CD4-positive, alpha-beta T cell (primary cell): ENCODE results near the gene WDPCP. TPM values are rescaled to one million over a fixed set of nuclear protein-coding genes. Genes with fewer than 3 reads are reported as not detected.

Experiments used
- ATAC-seq: fragments of 200-7000 bp; cut with Tn5 transposase; one replicate; pipeline ENCODE4 v1.10.0; 2022; ENCODE audit warnings: mild to moderate bottlenecking; ENCODE audit not compliant: poor library complexity
- CTCF ChIA-PET: fragments of 350-600 bp; sonication (Branson Sonifier 250); formaldehyde crosslinking; loops from one replicate; lab custom pipeline; 2021; ENCODE audit warnings: antibody characterized with exemption, inconsistent platforms; lab: Charles Lee
- POLR2A ChIA-PET: fragments of 350-600 bp; sonication (Branson Sonifier 250); formaldehyde crosslinking; loops from one replicate; lab custom pipeline; 2021; ENCODE audit warnings: antibody characterized with exemption, inconsistent platforms; lab: Charles Lee
- DNase-seq, 14 experiments: peaks; one replicate each; pipeline ENCODE4 v3.0.0-alpha.2; 2013 to 2020; ENCODE audit warnings: mixed read lengths in 2 of 14
- H3K27ac ChIP-seq, 2 donors: one replicate each; pipeline versions ENCODE4 v1.5.1 to v1.7.0; 2013; ENCODE audit warnings: low read length in 2 of 2, low read depth in 1 of 2, mild to moderate bottlenecking in 1 of 2
- H3K27me3 ChIP-seq, 2 experiments: 1 replicate in 1 of 2; 2 replicates in 1 of 2; pipeline versions ENCODE4 v1.6.1 to v1.7.0; 2013; ENCODE audit warnings: low read length in 2 of 2, control low read depth in 1 of 2, mild to moderate bottlenecking in 1 of 2, moderate library complexity in 1 of 2; ENCODE audit not compliant: insufficient read depth in 2 of 2, control insufficient read depth in 1 of 2
- H3K36me3 ChIP-seq: one replicate; pipeline ENCODE4 v1.6.1; 2013; ENCODE audit warnings: low read length, control low read depth; ENCODE audit not compliant: insufficient read depth
- H3K4me1 ChIP-seq: one replicate; pipeline ENCODE4 v1.6.1; 2013; ENCODE audit warnings: low read length, control low read depth; ENCODE audit not compliant: insufficient read depth
- H3K4me3 ChIP-seq: one replicate; pipeline ENCODE4 v1.5.1; 2013; ENCODE audit warnings: mild to moderate bottlenecking, low read length, moderate library complexity
- H3K9me3 ChIP-seq, 2 experiments: 1 replicate in 1 of 2; 2 replicates in 1 of 2; pipeline versions ENCODE4 v1.6.1 to v1.7.0; 2013; ENCODE audit warnings: low read length in 2 of 2, mild to moderate bottlenecking in 2 of 2, control low read depth in 1 of 2, moderate library complexity in 1 of 2; ENCODE audit not compliant: control insufficient read depth in 1 of 2, insufficient read depth in 1 of 2
- H3K27ac Mint-ChIP-seq: one replicate; pipeline ENCODE4 v1.8.0; 2020; ENCODE audit warnings: mixed read lengths
- H3K27me3 Mint-ChIP-seq: one replicate; pipeline ENCODE4 v1.8.0; 2021; ENCODE audit warnings: mixed read lengths
- H3K36me3 Mint-ChIP-seq: one replicate; pipeline ENCODE4 v1.8.0; 2021; ENCODE audit warnings: low read depth, mixed read lengths
- H3K4me1 Mint-ChIP-seq: one replicate; pipeline ENCODE4 v1.8.0; 2021; ENCODE audit warnings: low read depth, mixed read lengths
- H3K4me3 Mint-ChIP-seq: one replicate; pipeline ENCODE4 v1.8.0; 2020; ENCODE audit warnings: mild to moderate bottlenecking, mixed read lengths
- H3K9me3 Mint-ChIP-seq: one replicate; pipeline ENCODE4 v1.8.0; 2020; ENCODE audit warnings: mixed read lengths
- intact Hi-C, 2 experiments: fragments of 100-400 bp; cut with DNase I in 1 of 2; cut with micrococcal nuclease in 1 of 2; formaldehyde crosslinking; loops; one replicate each; pipeline versions ENCODE4 v1.15.1 to v1.9.0; 2023 to 2025; cut with DNase I, micrococcal nuclease
- total RNA-seq, 174 experiments: library from RNA in 2 of 174; stranded (reverse) in 2 of 174; gene quantifications; one replicate each; pipeline ENCODE4 v1.2.3 and lab custom pipeline; 2021 to 2026
- TF ChIP-seq, protein P1 (sequence below): fragments of 200-600 bp; IDR thresholded peaks from one replicate; pipeline ENCODE4 v1.8.0; 2022; ENCODE audit warnings: antibody characterized with exemption, mild to moderate bottlenecking

WDPCP gene
- total RNA-seq, 2 experiments from 2014 or later = 8.7 to 9.9 TPM

DNA sequence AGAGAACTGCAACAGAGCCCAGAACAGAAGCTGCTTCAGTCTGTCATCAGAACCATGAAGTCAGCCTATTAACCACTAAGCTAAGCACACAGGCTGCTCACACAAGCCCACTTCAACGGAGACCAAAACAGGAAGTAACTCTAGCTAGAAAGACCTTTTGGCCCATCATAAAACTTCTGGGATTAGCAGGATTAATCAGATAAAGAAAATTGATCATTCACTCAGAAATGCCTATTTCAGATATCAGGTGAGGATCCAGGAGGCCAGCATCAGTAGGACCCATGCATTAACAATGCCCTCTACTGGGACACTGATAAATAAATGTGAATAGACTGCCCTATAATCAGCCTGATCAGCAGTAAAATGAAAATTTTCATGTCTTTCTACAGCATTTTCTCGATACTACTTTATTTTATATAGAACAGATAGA lies 101.4 kb downstream of the WDPCP start:
- Mint-ChIP-seq H3K36me3 (peaks cover 15% of the 10 kb centered on the region), H3K27ac (no peak overlapping the region), H3K4me1 (no peaks in the 10 kb centered on the region), H3K4me3 (no peak overlapping the region), H3K27me3 (no peaks in the 10 kb centered on the region), H3K9me3 (no peaks in the 10 kb centered on the region)
- H3K9me3 ChIP-seq = no peaks in the 10 kb centered on the region
- intact Hi-C loops = loop anchor here in 1 of 2 experiments (5.0 kb wide), 1 partner anchor 1030 kb away; no protein-coding TSS in a partner anchor
- H3K27me3 ChIP-seq = no peaks in the 10 kb centered on the region
- TF ChIP-seq, protein P1, sequence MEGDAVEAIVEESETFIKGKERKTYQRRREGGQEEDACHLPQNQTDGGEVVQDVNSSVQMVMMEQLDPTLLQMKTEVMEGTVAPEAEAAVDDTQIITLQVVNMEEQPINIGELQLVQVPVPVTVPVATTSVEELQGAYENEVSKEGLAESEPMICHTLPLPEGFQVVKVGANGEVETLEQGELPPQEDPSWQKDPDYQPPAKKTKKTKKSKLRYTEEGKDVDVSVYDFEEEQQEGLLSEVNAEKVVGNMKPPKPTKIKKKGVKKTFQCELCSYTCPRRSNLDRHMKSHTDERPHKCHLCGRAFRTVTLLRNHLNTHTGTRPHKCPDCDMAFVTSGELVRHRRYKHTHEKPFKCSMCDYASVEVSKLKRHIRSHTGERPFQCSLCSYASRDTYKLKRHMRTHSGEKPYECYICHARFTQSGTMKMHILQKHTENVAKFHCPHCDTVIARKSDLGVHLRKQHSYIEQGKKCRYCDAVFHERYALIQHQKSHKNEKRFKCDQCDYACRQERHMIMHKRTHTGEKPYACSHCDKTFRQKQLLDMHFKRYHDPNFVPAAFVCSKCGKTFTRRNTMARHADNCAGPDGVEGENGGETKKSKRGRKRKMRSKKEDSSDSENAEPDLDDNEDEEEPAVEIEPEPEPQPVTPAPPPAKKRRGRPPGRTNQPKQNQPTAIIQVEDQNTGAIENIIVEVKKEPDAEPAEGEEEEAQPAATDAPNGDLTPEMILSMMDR = no peak
- no peaks in the 10 kb centered on the region for H3K4me1 ChIP-seq
- no peak overlapping the region for H3K27ac ChIP-seq
- ChIA-PET POLR2A (no interaction called here), CTCF (interaction anchor here (1.2 kb wide), 1 partner anchor 30 kb away, joined by 3 read pairs; no protein-coding TSS in a partner anchor)
- H3K4me3 ChIP-seq = no peak overlapping the region
- ATAC-seq (no peak), DNase-seq (no peak)
- no peaks in the 10 kb centered on the region for H3K36me3 ChIP-seq

DNA sequence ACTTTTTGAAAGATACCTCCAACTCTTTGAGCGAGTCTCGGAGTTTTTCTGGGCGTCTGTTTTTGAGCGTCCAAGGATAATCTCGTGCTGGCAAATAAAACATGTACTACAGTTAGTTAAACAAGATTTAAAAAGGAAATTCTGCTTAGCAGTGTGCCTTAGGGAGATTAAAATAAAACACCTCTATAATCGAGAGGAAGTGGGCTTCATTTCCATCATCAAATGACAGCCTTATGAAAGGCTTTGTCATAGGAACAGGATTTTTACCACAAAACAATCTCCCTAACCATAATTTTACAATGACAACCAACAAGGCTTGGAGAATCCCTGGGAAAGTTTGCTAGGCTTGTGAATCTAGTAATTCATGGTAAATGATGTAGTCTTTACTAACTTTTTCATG lies 103.4 kb downstream of the WDPCP start:
- CTCF ChIA-PET = interaction anchor here (1.1 kb wide), 1 partner anchor 39 kb away, joined by 3 read pairs; no protein-coding TSS in a partner anchor
- H3K9me3 ChIP-seq = no peaks in the 10 kb centered on the region

DNA sequence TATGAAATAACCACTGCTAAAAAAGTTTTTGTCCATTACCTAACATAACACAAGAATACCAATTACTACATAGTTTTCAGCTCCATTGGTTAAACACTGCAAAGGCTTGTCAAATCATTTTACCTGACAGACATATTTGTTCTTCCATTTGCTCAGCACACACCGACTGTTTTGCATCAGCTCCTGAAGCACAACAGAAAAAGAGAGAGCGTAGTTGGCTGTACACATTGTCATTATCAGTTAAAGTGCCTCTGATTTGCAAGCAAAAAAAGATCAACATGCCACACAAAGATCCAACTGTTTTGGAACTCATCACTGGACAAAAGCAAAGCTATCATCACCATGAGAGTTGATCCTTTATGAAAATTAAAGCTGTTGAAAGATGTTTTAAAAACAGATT lies 103.8 kb downstream of the WDPCP start:
- no peaks in the 10 kb centered on the region for H3K9me3 Mint-ChIP-seq

More for the DNA sequence above, 103.4 kb downstream of the WDPCP start:
- TF ChIP-seq, protein P1 = no peak
- H3K36me3 ChIP-seq = no peaks in the 10 kb centered on the region
- peaks cover 26% of the 10 kb centered on the region for H3K36me3 Mint-ChIP-seq
- intact Hi-C loops = loop anchor here in 1 of 2 experiments (5.0 kb wide), 1 partner anchor 1028 kb away; no protein-coding TSS in a partner anchor
- no peaks in the 10 kb centered on the region for H3K27me3 ChIP-seq
- no peak overlapping the region for H3K4me3 ChIP-seq
- H3K27ac ChIP-seq = no peak overlapping the region
- no peaks in the 10 kb centered on the region for H3K4me1 ChIP-seq
- H3K27ac Mint-ChIP-seq = no peak overlapping the region
- ATAC-seq = no peak
- H3K4me1 Mint-ChIP-seq = no peaks in the 10 kb centered on the region
- no peak overlapping the region for H3K4me3 Mint-ChIP-seq
- no peak for DNase-seq
- POLR2A ChIA-PET = no interaction called here
- no peaks in the 10 kb centered on the region for H3K27me3 Mint-ChIP-seq
- no peaks in the 10 kb centered on the region for H3K9me3 Mint-ChIP-seq

More for the DNA sequence above, 103.8 kb downstream of the WDPCP start:
- H3K27ac Mint-ChIP-seq = no peak overlapping the region
- intact Hi-C loops = no loop called here
- CTCF ChIA-PET = no interaction called here
- DNase-seq = no peak
- Histone ChIP-seq H3K9me3 (no peaks in the 10 kb centered on the region), H3K4me1 (no peaks in the 10 kb centered on the region), H3K4me3 (no peak overlapping the region), H3K36me3 (no peaks in the 10 kb centered on the region), H3K27ac (no peak overlapping the region), H3K27me3 (no peaks in the 10 kb centered on the region)
- H3K36me3 Mint-ChIP-seq = peaks cover 31% of the 10 kb centered on the region
- no peak overlapping the region for H3K4me3 Mint-ChIP-seq
- no peak for ATAC-seq
- no peaks in the 10 kb centered on the region for H3K4me1 Mint-ChIP-seq
- POLR2A ChIA-PET = no interaction called here
- TF ChIP-seq, protein P1 = no peak
- H3K27me3 Mint-ChIP-seq = no peaks in the 10 kb centered on the region
